Testis (tissue), 3 donors: ENCODE measurements around the gene CHD5. TPM values are rescaled to one million over a fixed set of nuclear protein-coding genes. Genes with fewer than 3 reads are reported as not detected.

Experiments
- DNase-seq: peaks from one replicate; pipeline ENCODE4 v3.0.0-alpha.2; 2019
- H3K27ac ChIP-seq, 2 donors: fragments of 200-600 bp; sonication (generic); one replicate each; pipeline ENCODE4 v1.5.1; 2019
- H3K27me3 ChIP-seq: fragments of 200-600 bp; sonication (generic); one replicate; pipeline ENCODE4 v1.5.1; 2019
- H3K36me3 ChIP-seq: fragments of 200-600 bp; sonication (generic); one replicate; pipeline ENCODE4 v1.5.1; 2017; ENCODE audit warnings: low read depth; ENCODE audit errors: missing control alignments
- H3K4me1 ChIP-seq: fragments of 200-600 bp; sonication (generic); one replicate; pipeline ENCODE4 v1.5.1; 2019
- H3K4me3 ChIP-seq, 2 donors: fragments of 200-600 bp; sonication (generic); one replicate each; pipeline ENCODE4 v1.5.1; 2017 to 2019
- H3K9me3 ChIP-seq: fragments of 200-600 bp; sonication (generic); one replicate; pipeline ENCODE4 v1.5.1; 2017
- CTCF ChIP-seq, 3 experiments: fragments of 450-650 bp in 2 of 3; fragments of 200-600 bp in 1 of 3; sonication (generic) in 1 of 3; IDR thresholded peaks; one replicate each; pipeline ENCODE4 v1.5.1; 2016 to 2019; ENCODE audit warnings: antibody characterized with exemption in 3 of 3, mild to moderate bottlenecking in 2 of 3, moderate library complexity in 1 of 3
- POLR2A ChIP-seq: fragments of 450-650 bp; IDR thresholded peaks from one replicate; pipeline ENCODE4 v1.6.1; 2017; ENCODE audit warnings: antibody characterized with exemption, mild to moderate bottlenecking, moderate library complexity
- WGBS, 2 donors: methylation state at CpG; one replicate each; pipeline ENCODE4 v1.1.5; 2018; 5-methylcytosine and 5-hydroxymethylcytosine counted together
- intact Hi-C: fragments of 100-400 bp; cut with DNase I; formaldehyde crosslinking; loops from one replicate; pipeline ENCODE4 v1.15.1; 2023; ENCODE audit warnings: low total_unique reads
- polyA plus RNA-seq: library from polyadenylated mRNA; stranded (reverse); fragments of 350-450 nt; fragmentation: Illumina TruSeq; extraction: RNeasy Lipid Tissue Mini Kit (QIAGEN cat#74804); gene quantifications from one replicate; pipeline ENCODE4 v1.2.3, GENCODE V29; 2014; ENCODE audit warnings: low read depth, low replicate concordance; ENCODE audit not compliant: insufficient read depth
- total RNA-seq, 2 donors: library from RNA; depleted of rRNA; stranded (reverse); fragments of >200 nt; gene quantifications; one replicate each; pipeline ENCODE4 v1.2.3, GENCODE V29; 2016

Gene CHD5
- total and polyA plus RNA-seq, 3 donors from 2014 or later, result 42.1 to 67.5 (median 63.1) TPM

GRCh38 chr1:6102532-6102845 is 77.6 kb downstream of the CHD5 start:
- H3K4me1 ChIP-seq, result peaks cover 11% of the 10 kb centered on the region
- no peak overlapping the region for H3K4me3 ChIP-seq
- H3K27me3 ChIP-seq, result no peaks in the 10 kb centered on the region
- no peak for TF ChIP-seq CTCF (IDR thresholded peaks at IDR 0.05)
- TF ChIP-seq POLR2A, result no peak
- H3K9me3 ChIP-seq, result no peaks in the 10 kb centered on the region
- DNase-seq, result no peak
- intact Hi-C loops, result no loop called here
- no peak overlapping the region for H3K27ac ChIP-seq
- no peaks in the 10 kb centered on the region for H3K36me3 ChIP-seq
- WGBS, 2 donors, result 84 to 93% methylated on average over 6 to 9 of the region's 9 CpGs

GRCh38 chr1:6101826-6102531 is 78.1 kb downstream of the CHD5 start:
- Histone ChIP-seq H3K9me3 (no peaks in the 10 kb centered on the region), H3K4me3 (no peak overlapping the region), H3K36me3 (no peaks in the 10 kb centered on the region), H3K27ac (no peak overlapping the region), H3K27me3 (no peaks in the 10 kb centered on the region), H3K4me1 (peaks cover 11% of the 10 kb centered on the region)
- DNase-seq, result no peak
- WGBS, 2 donors, result 54 to 64% methylated on average over 18 to 25 of the region's 25 CpGs
- intact Hi-C loops, result no loop called here
- TF ChIP-seq CTCF (IDR thresholded peaks at IDR 0.05) (no peak), POLR2A (no peak)

- Histone ChIP-seq H3K9me3 (no peaks in the 10 kb centered on the region), H3K36me3 (no peaks in the 10 kb centered on the region), H3K27me3 (no peaks in the 10 kb centered on the region), H3K4me3 (no peak overlapping the region), H3K27ac (no peak overlapping the region), H3K4me1 (peaks cover 11% of the 10 kb centered on the region)
- no peak for DNase-seq
- 70 to 74% methylated on average over 19 to 23 of the region's 23 CpGs for WGBS, 2 donors
- TF ChIP-seq CTCF (IDR thresholded peaks at IDR 0.05) (no peak), POLR2A (no peak)
- intact Hi-C loops, result no loop called here
Measured at GRCh38 chr1:6100861-6101783, 79.0 kb downstream of the CHD5 start.

GRCh38 chr1:6099787-6100765 is 80.0 kb downstream of the CHD5 start:
- intact Hi-C loops, result no loop called here
- Histone ChIP-seq H3K4me3 (no peak overlapping the region), H3K4me1 (peaks cover 11% of the 10 kb centered on the region), H3K36me3 (no peaks in the 10 kb centered on the region), H3K9me3 (no peaks in the 10 kb centered on the region), H3K27me3 (no peaks in the 10 kb centered on the region), H3K27ac (no peak overlapping the region)
- 83% methylated on average over 20 to 27 of the region's 27 CpGs for WGBS, 2 donors
- TF ChIP-seq CTCF (IDR thresholded peaks at IDR 0.05) (no peak), POLR2A (no peak)
- DNase-seq, result no peak
